B cell (primary cell): ENCODE data around the gene P3R3URF.

Experiments
- EZH2 ChIP-seq: IDR thresholded peaks from 2 replicates; pipeline ENCODE4 v1.6.1; 2012; ENCODE audit warnings: borderline replicate concordance, low read depth, mild to moderate bottlenecking, moderate library complexity, low read length; ENCODE audit not compliant: insufficient read depth, poor library complexity, severe bottlenecking
- TF ChIP-seq, protein P1 (sequence below): fragments of 200-600 bp; IDR thresholded peaks from one replicate; pipeline ENCODE4 v1.8.0; 2022; ENCODE audit warnings: antibody characterized with exemption, mild to moderate bottlenecking

DNA sequence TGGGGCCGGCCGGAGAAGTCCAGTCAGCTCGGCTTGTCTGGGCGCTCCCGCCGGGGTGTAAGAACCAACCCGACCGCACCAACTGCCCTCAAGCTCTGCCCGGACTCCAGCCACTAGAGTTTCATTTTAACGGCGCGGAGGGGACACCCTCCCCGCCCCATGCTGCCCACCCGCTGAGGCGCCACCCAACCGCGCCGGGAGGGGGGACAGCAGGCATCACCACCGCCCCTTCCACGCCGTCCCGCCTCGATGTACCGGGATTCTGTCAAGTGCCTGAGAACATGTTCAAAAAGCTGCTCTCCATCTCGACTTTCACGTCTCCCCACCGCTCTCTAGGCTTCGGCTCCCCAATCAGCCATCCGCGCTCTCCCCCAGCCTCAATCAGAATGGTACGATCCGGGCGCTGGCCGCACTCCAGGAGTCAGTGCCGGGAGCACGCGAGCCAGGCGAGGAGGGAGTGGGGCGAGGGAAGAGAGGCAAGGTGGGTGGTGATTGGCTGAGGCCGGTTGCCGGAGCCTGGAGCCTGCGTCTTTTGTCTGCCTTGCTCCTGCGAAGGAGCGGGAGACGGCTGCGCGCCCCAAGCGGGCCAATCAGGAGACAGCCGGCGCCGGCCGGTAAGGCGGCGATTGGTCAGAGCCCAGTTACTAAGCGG, 43.6 kb downstream of the P3R3URF start, which contains the start of gene PIK3R3:
- TF ChIP-seq, protein P1, sequence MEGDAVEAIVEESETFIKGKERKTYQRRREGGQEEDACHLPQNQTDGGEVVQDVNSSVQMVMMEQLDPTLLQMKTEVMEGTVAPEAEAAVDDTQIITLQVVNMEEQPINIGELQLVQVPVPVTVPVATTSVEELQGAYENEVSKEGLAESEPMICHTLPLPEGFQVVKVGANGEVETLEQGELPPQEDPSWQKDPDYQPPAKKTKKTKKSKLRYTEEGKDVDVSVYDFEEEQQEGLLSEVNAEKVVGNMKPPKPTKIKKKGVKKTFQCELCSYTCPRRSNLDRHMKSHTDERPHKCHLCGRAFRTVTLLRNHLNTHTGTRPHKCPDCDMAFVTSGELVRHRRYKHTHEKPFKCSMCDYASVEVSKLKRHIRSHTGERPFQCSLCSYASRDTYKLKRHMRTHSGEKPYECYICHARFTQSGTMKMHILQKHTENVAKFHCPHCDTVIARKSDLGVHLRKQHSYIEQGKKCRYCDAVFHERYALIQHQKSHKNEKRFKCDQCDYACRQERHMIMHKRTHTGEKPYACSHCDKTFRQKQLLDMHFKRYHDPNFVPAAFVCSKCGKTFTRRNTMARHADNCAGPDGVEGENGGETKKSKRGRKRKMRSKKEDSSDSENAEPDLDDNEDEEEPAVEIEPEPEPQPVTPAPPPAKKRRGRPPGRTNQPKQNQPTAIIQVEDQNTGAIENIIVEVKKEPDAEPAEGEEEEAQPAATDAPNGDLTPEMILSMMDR = no peak
- no peak for TF ChIP-seq EZH2
